GM18519 (cell line): ENCODE measurements around the gene IL17RB.
A peak's percentile ranks its signal among the peaks of the same experiment; 100 is the strongest.

Experiments
- ATAC-seq: cut with Tn5 transposase; IDR thresholded peaks from one replicate; pipeline ENCODE4 v1.9.1; 2021; ENCODE audit warnings: mild to moderate bottlenecking, moderate library complexity; ENCODE audit not compliant: unreplicated experiment, low FRiP score

The IL17RB gene

DNA sequence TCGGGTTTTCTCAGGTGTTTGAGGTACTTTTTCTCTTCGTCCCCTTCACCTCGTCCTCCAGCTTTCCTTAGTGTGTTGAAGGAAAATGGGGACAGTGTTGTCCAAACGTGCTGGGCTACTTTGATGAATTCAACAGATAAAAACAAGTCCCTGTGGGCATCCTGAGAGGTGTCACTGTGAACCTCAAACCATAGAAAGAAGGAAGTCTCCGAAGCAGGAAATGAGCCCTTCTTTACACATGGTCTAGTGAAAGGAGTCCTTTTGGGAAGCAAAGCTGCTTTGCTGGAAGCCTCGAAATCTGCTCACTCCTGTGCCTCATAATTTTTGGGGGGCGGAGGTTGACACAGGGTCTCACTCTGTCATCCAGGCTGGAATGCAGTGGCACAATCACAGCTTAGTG lies 10.6 kb downstream of the IL17RB start:
- ATAC-seq = no peak

DNA sequence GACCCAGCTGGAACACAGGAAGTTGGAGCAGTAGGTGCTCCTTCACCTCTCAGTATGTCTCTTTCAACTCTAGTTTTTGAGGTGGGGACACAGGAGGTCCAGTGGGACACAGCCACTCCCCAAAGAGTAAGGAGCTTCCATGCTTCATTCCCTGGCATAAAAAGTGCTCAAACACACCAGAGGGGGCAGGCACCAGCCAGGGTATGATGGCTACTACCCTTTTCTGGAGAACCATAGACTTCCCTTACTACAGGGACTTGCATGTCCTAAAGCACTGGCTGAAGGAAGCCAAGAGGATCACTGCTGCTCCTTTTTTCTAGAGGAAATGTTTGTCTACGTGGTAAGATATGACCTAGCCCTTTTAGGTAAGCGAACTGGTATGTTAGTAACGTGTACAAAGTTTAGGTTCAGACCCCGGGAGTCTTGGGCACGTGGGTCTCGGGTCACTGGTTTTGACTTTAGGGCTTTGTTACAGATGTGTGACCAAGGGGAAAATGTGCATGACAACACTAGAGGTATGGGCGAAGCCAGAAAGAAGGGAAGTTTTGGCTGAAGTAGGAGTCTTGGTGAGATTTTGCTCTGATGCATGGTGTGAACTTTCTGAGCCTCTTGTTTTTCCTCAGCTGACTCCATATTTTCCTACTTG lies 11.9 kb downstream of the IL17RB start:
- no peak for ATAC-seq

DNA sequence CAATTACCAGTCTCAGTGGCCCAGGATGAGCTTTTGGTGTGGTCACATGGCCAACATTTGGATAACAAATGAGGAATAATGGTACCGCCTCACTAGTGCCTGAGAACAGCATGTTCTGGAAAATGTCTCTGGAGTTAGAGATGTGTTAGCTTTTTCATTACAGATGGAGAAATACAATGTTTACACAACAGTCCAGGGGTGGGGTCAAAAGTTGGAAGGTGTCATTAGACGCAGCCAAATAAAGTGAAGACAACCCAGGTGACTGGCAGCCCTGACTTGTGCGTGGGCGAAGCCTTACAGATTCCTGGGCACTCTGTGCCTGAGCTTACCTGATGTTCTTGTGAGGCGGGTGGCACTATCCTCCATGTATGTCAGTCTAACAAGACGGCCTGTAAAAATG lies 12.8 kb downstream of the IL17RB start:
- no peak for ATAC-seq

DNA sequence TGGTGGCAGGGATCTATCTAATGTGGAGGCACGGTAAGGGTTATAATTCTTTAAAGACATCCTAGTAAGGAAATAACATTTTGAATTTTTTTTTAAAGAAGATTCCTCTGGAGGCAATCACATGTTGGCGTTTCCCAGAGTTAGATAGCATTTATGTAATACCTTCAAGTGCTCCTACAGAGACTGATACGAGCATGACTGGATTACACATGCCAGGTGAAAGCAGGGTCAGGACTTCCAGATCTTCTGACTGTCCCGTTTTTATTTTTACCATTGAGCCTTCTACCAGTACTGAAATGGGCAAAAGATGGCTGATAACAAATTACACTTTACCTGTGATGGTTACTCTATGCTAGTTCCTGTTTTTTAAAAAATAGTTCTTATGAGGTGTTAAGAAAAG lies 13.8 kb downstream of the IL17RB start:
- ATAC-seq = no peak

DNA sequence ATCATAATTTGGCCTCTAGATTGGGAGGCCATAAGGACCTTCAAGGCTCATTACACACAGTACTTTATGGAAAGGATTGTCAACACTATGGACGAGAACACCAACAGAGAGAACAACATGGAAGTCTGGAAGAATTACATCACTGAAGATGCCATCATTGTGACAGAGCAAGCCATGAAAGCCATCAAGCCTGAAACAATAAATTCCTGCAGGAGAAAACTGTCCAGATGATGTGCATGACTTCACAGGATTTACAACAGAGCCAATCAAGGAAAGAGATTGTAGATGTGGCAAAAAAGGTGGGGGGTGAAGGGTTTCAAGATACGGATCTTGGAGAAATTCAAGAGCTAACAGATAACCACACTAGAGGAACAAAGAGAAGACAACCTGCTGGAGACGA lies 15.9 kb downstream of the IL17RB start:
- ATAC-seq = no peak

DNA sequence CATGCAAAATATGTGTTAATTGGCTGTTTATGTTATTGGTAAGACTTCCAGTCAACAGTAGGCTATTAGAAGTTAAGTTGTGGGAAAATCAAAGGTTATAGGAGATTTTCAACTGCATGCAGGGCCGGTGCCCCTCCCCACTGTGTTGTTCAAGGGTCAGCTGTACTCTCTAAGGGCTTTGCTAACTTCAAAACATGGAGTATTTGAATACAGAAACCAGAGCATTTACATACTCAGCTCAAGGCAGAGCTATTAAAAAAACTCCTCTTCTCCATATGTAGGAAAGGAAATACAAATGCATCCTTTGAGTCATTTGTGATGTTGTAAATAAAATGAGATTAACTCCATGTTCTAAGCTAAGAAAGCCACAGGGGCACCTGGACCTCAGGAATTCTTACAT lies 16.8 kb downstream of the IL17RB start:
- ATAC-seq = no peak

DNA sequence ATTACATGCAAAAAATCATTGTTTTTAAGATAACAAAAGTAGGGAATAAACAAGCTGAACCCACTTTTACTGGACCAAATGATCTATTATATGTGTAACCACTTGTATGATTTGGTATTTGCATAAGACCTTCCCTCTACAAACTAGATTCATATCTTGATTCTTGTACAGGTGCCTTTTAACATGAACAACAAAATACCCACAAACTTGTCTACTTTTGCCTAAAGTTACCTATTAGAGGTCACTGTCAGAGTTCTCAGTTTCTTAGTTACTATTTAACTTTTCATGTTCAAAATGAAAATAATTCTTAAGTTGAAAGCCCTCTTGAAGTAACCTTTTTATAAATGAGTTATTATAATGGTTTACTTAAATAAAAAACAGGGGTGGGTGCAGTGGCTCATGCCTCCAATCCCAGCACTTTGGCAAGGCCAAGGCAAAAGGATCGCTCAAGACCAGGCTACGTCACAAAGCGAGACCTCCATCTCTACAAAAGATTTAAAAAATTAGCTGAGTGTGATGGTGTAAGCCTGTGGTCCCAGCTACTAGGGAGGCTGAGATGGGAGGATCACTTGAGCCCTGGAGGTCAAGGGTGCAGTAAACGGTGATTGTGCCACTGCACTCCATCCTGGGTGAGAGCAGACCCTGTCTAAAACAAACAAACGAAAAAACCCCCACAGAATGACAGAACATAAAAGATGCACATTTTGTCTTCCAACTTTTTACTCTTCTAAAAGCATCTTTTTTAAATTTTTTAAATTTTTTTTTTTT lies 19.5 kb downstream of the IL17RB start:
- no peak for ATAC-seq

DNA sequence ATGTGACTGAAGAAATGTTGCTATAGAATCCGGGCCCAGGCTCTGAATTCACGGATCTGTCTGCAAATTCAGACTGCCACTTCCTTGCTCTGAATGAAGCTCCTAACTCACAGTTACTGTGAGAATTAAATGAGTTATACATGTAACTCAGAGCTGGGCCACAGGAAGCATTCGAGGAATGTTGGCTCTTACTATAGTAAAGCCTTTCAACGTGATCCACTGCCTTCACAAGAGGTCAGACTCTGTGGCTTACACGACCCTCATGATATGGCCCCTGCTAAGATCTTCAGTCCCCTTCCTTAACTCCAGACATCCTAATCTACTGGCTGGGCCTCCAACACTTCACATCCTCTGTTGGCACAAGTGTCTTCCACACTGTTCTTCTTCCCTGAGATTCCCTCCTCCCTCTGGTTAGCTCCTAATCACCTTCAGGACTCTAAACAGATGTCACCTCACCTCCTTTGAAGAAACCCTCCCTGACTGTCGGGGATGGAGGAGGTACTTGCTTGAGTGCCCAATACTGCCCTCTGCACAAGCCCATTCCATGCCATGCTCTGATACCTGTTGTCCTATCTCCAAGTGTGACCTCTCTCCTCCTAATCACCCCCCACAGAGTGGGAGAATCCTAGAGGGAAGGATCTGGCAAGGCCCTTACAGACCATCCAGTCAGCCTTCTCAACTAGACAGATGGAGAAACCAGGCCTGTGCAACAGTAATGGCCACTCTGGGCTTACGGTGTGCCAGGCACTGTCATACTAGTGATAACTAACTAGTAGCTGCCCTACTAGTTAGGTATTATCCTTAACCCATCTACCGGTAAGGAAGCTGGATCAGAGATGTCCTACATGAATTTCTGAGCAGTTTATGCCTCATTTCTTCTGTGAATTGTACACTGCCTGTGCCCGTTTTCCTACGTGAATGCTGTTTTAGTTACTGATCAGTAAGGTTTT lies 34.3 kb downstream of the IL17RB start:
- no peak for ATAC-seq

DNA sequence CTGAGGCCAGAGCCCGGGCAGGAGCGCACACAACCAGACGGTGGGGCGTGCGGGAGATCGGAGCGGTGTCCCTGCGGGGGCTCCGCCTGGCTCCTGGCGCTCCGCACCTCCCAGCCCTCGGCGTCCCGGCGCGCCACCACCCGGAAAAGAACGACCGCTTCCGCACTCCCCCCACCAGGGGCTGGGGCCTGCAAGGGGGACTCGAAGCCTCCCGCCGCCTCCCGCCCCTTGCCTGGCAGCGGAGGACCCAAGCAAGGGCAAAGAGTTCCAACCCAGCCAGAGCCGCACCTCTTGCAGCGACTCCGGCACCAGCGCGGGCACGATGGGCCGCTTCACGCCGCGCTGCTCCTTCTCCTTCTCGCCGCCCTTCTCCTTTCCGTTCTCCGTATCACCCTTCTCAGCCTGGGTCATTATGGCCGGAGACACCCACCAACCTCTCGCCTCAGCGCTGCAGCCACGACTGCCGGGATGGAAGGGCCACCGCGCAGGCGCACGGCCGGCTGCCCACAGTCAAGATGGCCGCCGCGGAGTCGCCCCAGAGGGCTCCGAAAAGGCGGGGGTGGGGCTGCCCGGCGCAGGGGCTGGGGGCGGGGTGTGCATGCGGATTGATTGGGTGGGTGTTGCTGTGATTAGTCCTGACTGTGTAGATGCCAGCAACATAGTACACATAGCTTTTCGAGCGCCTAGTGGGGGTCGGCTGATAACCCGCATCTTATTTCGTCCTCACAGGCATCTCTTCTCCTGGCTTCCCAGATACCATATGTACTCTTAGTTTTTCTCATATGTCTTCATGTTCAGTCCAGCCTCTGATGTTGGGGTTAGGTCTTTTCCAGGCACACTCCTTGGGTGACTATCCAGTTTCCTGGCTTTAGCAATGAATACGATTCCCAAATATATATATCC lies 35.6 kb downstream of the IL17RB start, which contains the start of gene ACTR8:
TSS of gene ACTR8 (minus strand) at position 462 of the 903 bp plus-strand sequence. CDS start at position 411, 51 bp downstream.
- peak; percentile 50 for ATAC-seq

DNA sequence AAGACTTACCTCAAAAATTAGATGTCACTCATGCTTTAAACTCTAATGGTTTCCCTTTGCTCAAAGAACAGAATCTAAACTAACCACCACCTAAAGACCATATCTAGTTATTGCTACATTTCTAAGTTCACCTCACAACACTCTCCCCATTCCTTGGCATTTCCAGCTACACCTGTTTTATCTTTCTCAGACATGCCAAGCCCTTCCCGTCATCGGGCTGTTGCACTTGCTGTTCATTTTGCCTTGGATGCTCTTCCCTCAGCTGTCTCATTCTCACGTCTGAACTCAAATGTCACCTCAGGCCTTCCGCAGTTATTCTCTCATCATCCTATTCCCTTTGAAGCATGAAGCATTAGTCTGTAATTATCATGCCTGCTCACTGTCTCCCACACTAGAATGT lies 36.6 kb downstream of the IL17RB start:
- ATAC-seq = no peak

DNA sequence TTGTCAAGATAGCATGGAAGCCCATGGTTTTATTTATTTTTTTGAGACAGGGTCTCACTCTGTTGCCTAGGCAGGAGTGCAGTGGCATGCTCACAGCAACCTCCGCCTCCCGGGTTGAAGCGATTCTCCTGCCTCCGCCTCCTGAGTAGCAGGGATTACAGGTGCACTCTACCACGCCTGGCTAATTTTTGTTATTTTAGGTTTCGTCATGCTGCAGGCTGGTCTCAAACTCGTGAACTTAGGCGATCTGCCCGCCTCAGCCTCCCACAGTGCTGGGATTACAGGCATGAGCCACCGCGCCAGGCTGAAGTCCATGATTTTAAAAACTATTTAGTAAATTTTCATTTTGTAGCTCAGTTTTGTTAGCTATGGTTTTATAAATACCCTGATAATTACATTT lies 38.3 kb downstream of the IL17RB start:
- ATAC-seq = no peak

DNA sequence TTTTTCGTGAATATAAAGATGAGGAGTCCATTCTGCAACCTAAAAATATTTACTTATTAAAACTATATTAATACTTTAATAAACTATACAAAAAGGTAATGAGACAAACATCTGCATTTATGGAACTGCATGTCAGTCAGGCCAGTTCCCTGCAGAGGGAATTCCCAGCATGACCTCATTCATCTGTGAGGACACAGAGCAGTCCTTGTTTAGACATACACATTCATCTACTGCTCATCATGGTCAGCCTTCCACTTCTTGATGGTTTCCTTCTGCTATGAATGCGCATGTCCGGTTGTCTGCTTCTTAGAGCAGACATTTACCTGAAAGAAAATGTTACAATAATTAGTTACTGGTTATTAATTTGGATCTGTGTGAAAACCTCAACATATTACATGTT lies 38.9 kb downstream of the IL17RB start:
- no peak for ATAC-seq

DNA sequence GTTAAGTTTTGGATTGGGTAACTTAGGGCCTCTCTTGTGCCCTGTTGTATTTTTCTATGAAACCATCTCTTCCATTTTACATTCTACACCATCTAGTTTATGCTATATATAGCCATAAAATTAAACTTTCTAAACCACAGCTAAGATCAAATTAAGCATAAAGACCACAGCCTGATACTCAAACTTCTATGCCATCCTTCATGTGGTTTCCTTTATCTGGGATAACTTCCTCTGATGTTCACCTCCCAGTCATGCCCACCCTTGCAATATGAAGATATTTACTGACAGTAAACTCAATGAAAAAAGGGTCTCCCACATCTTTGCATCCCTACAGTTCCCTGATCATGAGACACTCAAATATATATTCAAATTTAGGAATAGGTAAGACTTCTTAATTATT lies 41.1 kb downstream of the IL17RB start:
- ATAC-seq = no peak

DNA sequence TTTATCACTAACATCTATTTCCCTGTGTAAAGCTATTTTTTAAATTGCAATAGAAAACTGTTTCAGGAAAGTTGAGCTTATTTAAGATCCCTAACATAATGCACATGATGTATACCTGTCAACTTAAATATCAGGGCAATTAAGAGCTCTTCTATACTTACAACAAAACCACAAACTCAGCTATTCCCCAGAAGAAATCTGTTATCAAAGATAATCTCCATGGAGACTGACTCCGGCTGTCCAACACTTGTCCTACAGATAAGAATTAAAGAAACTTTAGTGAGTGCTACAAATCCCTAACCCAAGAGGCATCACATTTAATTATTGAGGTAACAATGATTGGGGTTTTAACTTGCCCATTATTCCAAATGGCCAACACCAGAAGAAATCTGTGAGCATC lies 41.9 kb downstream of the IL17RB start:
- no peak for ATAC-seq

DNA sequence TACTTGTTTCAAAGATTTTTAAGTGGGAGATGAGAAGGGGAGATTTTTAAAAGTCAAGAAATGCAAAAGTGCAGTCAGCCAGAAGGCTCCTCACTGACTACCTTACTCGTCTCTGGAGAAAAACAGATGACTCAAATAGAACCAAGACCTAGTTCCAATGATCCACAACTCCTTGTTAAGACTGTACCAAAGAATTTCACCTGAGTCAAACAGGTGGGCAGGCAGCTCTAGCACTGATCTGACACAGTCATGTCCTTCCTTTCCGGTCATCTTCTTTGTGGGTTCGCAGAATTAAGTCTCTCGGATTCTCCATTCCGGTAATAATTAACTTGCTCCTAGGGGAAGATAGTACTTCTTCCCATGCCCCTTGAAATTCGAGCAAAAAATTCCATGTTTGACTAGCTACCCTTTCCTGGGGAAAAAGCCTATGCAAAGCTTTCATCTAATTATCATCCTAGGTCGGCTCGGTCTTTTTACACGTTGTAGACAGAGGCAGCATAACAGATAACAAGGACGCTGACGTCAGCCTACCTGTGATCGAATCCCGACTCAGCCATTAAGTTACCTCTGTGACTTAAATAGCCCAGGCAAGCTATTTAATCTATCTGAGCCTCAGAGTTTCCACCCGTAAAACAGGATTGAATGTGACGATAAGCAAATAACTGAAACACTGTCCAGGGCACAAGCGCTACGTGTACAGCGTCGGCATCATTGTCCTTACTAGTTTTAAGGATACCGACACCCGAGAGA lies 44.5 kb downstream of the IL17RB start:
- no peak for ATAC-seq

DNA sequence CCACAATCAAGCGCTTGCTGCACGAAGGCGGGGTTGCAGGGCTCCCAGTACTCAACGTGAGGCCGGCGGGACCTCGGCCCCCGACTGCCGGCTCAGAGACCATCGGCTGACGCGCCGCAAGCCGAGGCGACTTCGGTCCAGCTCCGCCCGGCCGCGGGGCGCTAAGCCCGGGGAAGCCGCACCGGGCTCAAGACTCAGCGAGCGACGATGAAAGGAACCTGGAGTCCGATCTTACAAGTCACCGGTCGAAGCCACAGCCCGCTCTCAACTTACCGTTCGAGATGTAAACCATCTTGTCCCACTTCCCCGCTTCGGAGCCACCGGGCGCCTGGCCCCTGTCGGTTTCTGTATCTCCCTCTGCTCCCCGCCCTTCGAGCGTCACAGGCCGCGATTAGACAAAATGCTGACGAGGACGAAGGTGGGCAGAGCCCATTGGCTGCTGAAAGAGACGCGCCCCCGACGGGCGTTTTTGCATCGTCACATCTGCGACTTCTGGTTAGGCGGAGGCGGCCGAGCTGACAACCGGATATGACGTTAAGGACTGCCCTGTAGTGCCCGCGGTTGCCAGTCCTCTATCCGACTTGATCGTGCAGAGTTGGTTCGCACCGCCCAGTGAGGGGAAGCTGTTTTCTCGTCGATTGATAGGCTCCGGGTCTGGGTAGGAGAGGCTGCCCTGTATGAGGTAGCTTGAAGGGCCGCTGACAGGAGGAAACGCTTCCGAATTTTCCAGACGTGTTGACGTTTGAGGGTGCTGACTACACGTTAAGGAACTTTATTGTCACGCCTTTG lies 45.3 kb downstream of the IL17RB start, which contains the start of gene SELENOK:
TSS of gene SELENOK (minus strand) at position 363 of the 789 bp plus-strand sequence.
- ATAC-seq = peak; percentile 92

DNA sequence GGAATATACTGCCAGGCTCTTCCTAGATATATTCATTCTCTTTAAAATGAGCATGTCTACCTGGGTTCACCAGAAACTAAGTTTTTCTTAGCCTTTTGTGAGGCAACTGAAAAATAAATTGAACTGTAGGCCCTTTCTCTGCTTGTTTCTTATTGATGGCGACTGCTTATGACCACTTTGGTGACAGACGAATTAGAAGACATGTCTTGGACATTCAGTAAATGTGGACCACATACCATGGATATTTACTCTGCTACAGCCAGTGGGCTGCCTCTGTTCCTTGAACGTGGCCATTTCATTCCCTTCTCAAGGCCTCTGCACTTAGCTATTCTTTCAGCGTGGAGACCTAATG lies 45.9 kb downstream of the IL17RB start:
- no peak for ATAC-seq

DNA sequence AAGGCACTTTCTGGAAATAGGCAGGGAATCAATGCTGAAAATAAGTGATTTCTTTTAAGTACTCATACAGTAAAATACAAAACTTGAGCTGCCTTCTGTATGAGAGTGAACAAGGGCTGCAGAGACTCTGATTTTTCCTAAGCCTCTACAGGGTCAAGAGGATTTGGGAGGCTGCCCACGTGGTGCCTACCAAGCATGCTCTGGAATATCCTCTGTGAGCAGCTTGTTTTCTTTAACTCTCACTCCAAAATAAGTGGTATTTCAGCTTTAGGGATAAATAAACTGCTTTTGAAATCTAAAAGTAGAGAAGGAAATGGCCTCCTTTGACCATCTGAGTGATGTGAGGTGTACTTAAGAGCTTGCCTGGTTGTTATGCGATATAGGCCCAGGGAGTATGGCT lies 53.4 kb downstream of the IL17RB start:
- ATAC-seq = no peak
